ENCODE measurements around the gene GNB5. TPM values are rescaled to one million over a fixed set of nuclear protein-coding genes. Genes with fewer than 3 reads are reported as not detected.

Gene GNB5
- total and polyA plus RNA-seq, 2 of the 13 experiments (the other 11 are each of a cell fraction or from before 2014, with no cell fraction given), result 13.7 to 14.4 TPM

- TF ChIP-seq ZNF598 (CRISPR knock-in tag; IDR thresholded peaks at IDR 0.05; ENCODE audit: borderline replicate concordance) (0 out of 2 replicates have a peak, but pooled peaks have one; percentile 14), ZMYM4 (CRISPR knock-in tag; IDR thresholded peaks at IDR 0.05) (peak; percentile 25; the same call in 1 of the 2 replicates), IKZF1 (IDR thresholded peaks at IDR 0.05) (no peak), ZFY (CRISPR knock-in tag; IDR thresholded peaks at IDR 0.05) (0 out of 2 replicates have a peak, but pooled peaks have one; percentile 42), HDAC2 (CRISPR knock-in tag; IDR thresholded peaks at IDR 0.05) (0 out of 2 replicates have a peak, but pooled peaks have one; percentile 55), ZBTB21 (CRISPR knock-in tag; IDR thresholded peaks at IDR 0.05) (no peak), ZNF143 (CRISPR knock-in tag; IDR thresholded peaks at IDR 0.05) (0 out of 2 replicates have a peak, but pooled peaks have one; percentile 11), ZBTB38 (CRISPR knock-in tag; IDR thresholded peaks at IDR 0.05) (peak; percentile 25; the same call in 1 of the 2 replicates), RBM39 (IDR thresholded peaks at IDR 0.05; ENCODE audit: low read depth, low read length, poor library complexity, severe bottlenecking) (no peak), ELF3 (CRISPR knock-in tag; IDR thresholded peaks at IDR 0.05) (0 out of 2 replicates have a peak, but pooled peaks have one; percentile 31), TEAD3 (CRISPR knock-in tag; optimal IDR thresholded peaks at IDR 0.05; ENCODE audit: borderline replicate concordance) (peak; percentile 57), SALL1 (CRISPR knock-in tag; IDR thresholded peaks at IDR 0.05) (peak; percentile 70), ZNF609 (CRISPR knock-in tag; IDR thresholded peaks at IDR 0.05; ENCODE audit: borderline replicate concordance) (0 out of 2 replicates have a peak, but pooled peaks have one; percentile 28), SOX5 (CRISPR knock-in tag; IDR thresholded peaks at IDR 0.05; ENCODE audit: borderline replicate concordance) (peak; percentile 50; the same call in 1 of the 2 replicates), ZSCAN31 (CRISPR knock-in tag; IDR thresholded peaks at IDR 0.05; ENCODE audit: low read depth) (0 out of 2 replicates have a peak, but pooled peaks have one; percentile 55), ADNP (CRISPR knock-in tag; IDR thresholded peaks at IDR 0.05) (0 out of 2 replicates have a peak, but pooled peaks have one; percentile 13), ZNF75D (CRISPR knock-in tag; IDR thresholded peaks at IDR 0.05; ENCODE audit: borderline replicate concordance) (no peak), MTA1 (CRISPR knock-in tag; IDR thresholded peaks at IDR 0.05; ENCODE audit: borderline replicate concordance) (0 out of 2 replicates have a peak, but pooled peaks have one; percentile 42), ZNF180 (CRISPR knock-in tag; IDR thresholded peaks at IDR 0.05; ENCODE audit: borderline replicate concordance, low read depth) (0 out of 2 replicates have a peak, but pooled peaks have one; percentile 59), NFRKB (IDR thresholded peaks at IDR 0.05) (no peak), ZKSCAN8 (CRISPR knock-in tag; IDR thresholded peaks at IDR 0.05; ENCODE audit: borderline replicate concordance) (peak; percentile 100), MXD4 (CRISPR knock-in tag; IDR thresholded peaks at IDR 0.05) (0 out of 2 replicates have a peak, but pooled peaks have one; percentile 15), ZNF674 (CRISPR knock-in tag; IDR thresholded peaks at IDR 0.05; ENCODE audit: low read depth) (no peak)
- TF ChIP-seq, protein P1, sequence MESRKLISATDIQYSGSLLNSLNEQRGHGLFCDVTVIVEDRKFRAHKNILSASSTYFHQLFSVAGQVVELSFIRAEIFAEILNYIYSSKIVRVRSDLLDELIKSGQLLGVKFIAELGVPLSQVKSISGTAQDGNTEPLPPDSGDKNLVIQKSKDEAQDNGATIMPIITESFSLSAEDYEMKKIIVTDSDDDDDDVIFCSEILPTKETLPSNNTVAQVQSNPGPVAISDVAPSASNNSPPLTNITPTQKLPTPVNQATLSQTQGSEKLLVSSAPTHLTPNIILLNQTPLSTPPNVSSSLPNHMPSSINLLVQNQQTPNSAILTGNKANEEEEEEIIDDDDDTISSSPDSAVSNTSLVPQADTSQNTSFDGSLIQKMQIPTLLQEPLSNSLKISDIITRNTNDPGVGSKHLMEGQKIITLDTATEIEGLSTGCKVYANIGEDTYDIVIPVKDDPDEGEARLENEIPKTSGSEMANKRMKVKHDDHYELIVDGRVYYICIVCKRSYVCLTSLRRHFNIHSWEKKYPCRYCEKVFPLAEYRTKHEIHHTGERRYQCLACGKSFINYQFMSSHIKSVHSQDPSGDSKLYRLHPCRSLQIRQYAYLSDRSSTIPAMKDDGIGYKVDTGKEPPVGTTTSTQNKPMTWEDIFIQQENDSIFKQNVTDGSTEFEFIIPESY (CRISPR knock-in tag; IDR thresholded peaks at IDR 0.05), result peak; percentile 21; the same call in 1 of the 2 replicates
These were observed 51.4 kb downstream of the GNB5 start (continued) for GRCh38 chr15:52139599-52140462.

All from HepG2 (cell line).